ENCODE measurements around the gene ADIPOR2.
"Not testable (repeated sequence)": the region's sequence is repeated elsewhere in the genome, so short reads cannot be mapped to it uniquely, and the experiment has no call there.

The ADIPOR2 gene

DNA sequence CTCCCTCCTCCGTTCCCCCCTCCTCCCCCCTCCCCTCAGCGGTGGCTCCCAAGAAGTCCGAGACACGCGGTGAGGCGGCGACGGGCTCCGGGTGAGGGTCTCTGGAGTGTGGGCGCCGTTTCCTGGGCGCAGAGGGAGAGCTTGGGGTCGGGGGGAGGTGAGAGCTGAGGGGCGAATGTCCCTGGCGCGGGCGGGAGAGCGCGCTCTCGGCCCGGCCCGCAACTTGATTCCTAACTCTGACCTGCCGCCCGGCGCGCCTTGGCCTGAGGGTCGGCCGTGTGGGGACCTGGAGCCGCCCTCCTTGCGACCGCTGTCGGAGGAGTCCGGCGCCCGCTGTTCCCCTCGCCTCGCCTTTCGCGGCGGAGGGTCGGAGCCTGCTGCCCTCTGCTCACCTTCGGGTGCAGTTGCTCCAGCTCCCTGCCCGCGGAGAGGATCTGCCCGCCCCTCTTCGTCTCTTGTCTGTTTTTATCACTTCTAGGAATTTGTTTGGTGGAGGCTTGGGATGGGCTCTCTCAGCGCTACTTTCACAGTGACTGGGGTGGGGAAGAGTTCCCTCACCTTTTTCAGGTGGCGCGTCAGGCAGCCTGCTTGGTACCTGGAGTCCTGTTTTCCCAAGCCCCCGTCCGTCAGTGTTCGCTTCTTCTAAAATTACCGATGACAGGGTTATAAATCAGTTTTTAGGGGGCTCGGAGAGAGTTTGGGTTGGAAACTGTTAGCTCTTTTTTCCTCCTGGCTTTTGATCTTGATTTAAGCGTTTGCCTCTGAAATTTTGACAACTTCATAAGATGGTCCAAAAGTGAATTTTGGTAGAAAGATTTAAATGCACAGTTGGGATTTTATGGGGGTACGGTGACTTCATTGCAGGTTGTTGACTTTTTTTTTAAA lies 495 bp downstream of the ADIPOR2 start:
- Histone ChIP-seq H3K79me2 (ENCODE audit: insufficient read depth, low read length) (peaks cover 49% of the 10 kb centered on the region), H3F3A (ENCODE audit: insufficient read depth, low read length) (no peaks in the 10 kb centered on the region), H3K9me3 (ENCODE audit: low read length) (no peaks in the 10 kb centered on the region), H3K4me3 (ENCODE audit: low read depth, low read length, poor library complexity, severe bottlenecking) (peak overlapping the region; percentile 87), H2AFZ (ENCODE audit: low read length) (no peak overlapping the region), H3K4me1 (ENCODE audit: insufficient read depth, low read length, severe bottlenecking) (peaks cover 28% of the 10 kb centered on the region), H3K9ac (ENCODE audit: low read length) (peak overlapping the region; percentile 83), H3K27ac (ENCODE audit: low read depth, low read length, poor library complexity, severe bottlenecking) (peak overlapping the region; percentile 47), H4K20me1 (ENCODE audit: insufficient read depth, low read length) (0 out of 2 replicates have a peak, but pooled peaks cover 4% of the 10 kb centered on the region), H3K27me3 (ENCODE audit: insufficient read depth, low read length) (no peaks in the 10 kb centered on the region), H3K9me2 (ENCODE audit: low read depth, low read length) (no peaks in the 10 kb centered on the region), H3K36me3 (ENCODE audit: insufficient read depth, low read length) (peaks cover 6% of the 10 kb centered on the region), H3K4me2 (ENCODE audit: low read length) (peak overlapping the region; percentile 88)
- no peak for TF ChIP-seq EZH2 (IDR thresholded peaks at IDR 0.05; ENCODE audit: borderline replicate concordance, low read length)
- TF ChIP-seq, protein P1, sequence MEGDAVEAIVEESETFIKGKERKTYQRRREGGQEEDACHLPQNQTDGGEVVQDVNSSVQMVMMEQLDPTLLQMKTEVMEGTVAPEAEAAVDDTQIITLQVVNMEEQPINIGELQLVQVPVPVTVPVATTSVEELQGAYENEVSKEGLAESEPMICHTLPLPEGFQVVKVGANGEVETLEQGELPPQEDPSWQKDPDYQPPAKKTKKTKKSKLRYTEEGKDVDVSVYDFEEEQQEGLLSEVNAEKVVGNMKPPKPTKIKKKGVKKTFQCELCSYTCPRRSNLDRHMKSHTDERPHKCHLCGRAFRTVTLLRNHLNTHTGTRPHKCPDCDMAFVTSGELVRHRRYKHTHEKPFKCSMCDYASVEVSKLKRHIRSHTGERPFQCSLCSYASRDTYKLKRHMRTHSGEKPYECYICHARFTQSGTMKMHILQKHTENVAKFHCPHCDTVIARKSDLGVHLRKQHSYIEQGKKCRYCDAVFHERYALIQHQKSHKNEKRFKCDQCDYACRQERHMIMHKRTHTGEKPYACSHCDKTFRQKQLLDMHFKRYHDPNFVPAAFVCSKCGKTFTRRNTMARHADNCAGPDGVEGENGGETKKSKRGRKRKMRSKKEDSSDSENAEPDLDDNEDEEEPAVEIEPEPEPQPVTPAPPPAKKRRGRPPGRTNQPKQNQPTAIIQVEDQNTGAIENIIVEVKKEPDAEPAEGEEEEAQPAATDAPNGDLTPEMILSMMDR (IDR thresholded peaks at IDR 0.05; ENCODE audit: low read length): no peak

GRCh38 chr12:1692226-1692625 lies 1.4 kb downstream of the ADIPOR2 start:
- Histone ChIP-seq H3K27ac (ENCODE audit: low read depth, low read length, poor library complexity, severe bottlenecking) (no peak overlapping the region), H3K9me2 (ENCODE audit: low read depth, low read length) (no peaks in the 10 kb centered on the region), H3K36me3 (ENCODE audit: insufficient read depth, low read length) (peaks cover 11% of the 10 kb centered on the region), H3K4me1 (ENCODE audit: insufficient read depth, low read length, severe bottlenecking) (peaks cover 30% of the 10 kb centered on the region), H3K79me2 (ENCODE audit: insufficient read depth, low read length) (peaks cover 58% of the 10 kb centered on the region), H3K9me3 (ENCODE audit: low read length) (no peaks in the 10 kb centered on the region), H2AFZ (ENCODE audit: low read length) (no peak overlapping the region), H3K4me2 (ENCODE audit: low read length) (peak overlapping the region; percentile 88), H3K27me3 (ENCODE audit: insufficient read depth, low read length) (no peaks in the 10 kb centered on the region), H4K20me1 (ENCODE audit: insufficient read depth, low read length) (peaks cover 4% of the 10 kb centered on the region; the same call in 1 of the 2 replicates), H3F3A (ENCODE audit: insufficient read depth, low read length) (no peaks in the 10 kb centered on the region), H3K4me3 (ENCODE audit: low read depth, low read length, poor library complexity, severe bottlenecking) (peak overlapping the region; percentile 87), H3K9ac (ENCODE audit: low read length) (peak overlapping the region; percentile 83)
- TF ChIP-seq, protein P1 (IDR thresholded peaks at IDR 0.05; ENCODE audit: low read length): no peak
- TF ChIP-seq EZH2 (IDR thresholded peaks at IDR 0.05; ENCODE audit: borderline replicate concordance, low read length): no peak

DNA sequence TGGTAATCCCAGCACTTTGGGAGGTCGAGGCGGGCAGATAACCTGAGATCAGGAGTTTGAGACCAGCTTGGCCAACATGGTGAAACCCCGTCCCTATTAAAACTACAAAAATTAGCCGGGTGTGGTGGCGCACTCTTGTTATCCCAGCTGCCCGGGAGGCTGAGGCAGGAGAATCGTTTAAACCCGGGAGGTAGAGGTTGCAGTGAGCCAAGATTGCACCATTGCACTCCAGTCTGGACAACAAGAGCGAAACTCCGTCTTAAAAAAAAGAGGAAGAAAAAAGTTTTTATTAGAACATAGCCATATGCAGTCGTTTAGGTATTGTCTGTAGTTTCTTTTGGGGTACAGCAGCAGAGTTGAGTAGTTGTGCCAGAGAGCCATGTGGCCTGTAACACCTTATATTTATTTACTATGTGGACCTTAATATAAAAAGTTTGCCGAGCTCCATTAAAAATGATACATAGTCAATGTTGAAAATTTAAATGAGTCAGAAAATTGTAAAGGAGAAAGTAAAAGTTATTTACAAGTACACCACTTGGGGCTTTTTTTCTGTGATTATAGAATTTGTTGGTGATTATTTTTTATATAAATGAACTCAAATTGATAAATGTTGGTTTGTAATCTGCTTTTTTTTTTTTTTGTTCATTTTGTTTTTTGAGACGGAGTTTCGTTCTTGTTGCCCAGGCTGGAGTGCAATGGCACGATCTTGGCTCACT lies 2.2 kb downstream of the ADIPOR2 start:
- H3K27me3 ChIP-seq (ENCODE audit: insufficient read depth, low read length): no peaks in the 10 kb centered on the region
- peak overlapping the region; percentile 83; the same call in 1 of the 2 replicates for H3K9ac ChIP-seq (ENCODE audit: low read length)
- H3K9me3 ChIP-seq (ENCODE audit: low read length): no peaks in the 10 kb centered on the region
- no peak overlapping the region for H2AFZ ChIP-seq (ENCODE audit: low read length)
- TF ChIP-seq, protein P1 (IDR thresholded peaks at IDR 0.05; ENCODE audit: low read length): 0 out of 2 replicates have a peak, but pooled peaks have one; percentile 3
- no peak for TF ChIP-seq EZH2 (IDR thresholded peaks at IDR 0.05; ENCODE audit: borderline replicate concordance, low read length)
- peaks cover 35% of the 10 kb centered on the region for H3K4me1 ChIP-seq (ENCODE audit: insufficient read depth, low read length, severe bottlenecking)
- no peaks in the 10 kb centered on the region for H3K9me2 ChIP-seq (ENCODE audit: low read depth, low read length)
- peak overlapping the region; percentile 87 for H3K4me3 ChIP-seq (ENCODE audit: low read depth, low read length, poor library complexity, severe bottlenecking)
- peaks cover 19% of the 10 kb centered on the region for H3K36me3 ChIP-seq (ENCODE audit: insufficient read depth, low read length)
- H4K20me1 ChIP-seq (ENCODE audit: insufficient read depth, low read length): peaks cover 4% of the 10 kb centered on the region; the same call in 1 of the 2 replicates
- H3K79me2 ChIP-seq (ENCODE audit: insufficient read depth, low read length): peaks cover 66% of the 10 kb centered on the region
- peak overlapping the region; percentile 88 for H3K4me2 ChIP-seq (ENCODE audit: low read length)
- H3F3A ChIP-seq (ENCODE audit: insufficient read depth, low read length): no peaks in the 10 kb centered on the region
- no peak overlapping the region for H3K27ac ChIP-seq (ENCODE audit: low read depth, low read length, poor library complexity, severe bottlenecking)

GRCh38 chr12:1695097-1695496 lies 4.2 kb downstream of the ADIPOR2 start:
- not testable (repeated sequence) for H4K20me1 ChIP-seq (ENCODE audit: insufficient read depth, low read length)

More at GRCh38 chr12:1695097-1695496, 4.2 kb downstream of the ADIPOR2 start:
- Histone ChIP-seq H3K79me2 (ENCODE audit: insufficient read depth, low read length) (peaks cover 87% of the 10 kb centered on the region), H3K4me1 (ENCODE audit: insufficient read depth, low read length, severe bottlenecking) (peaks cover 31% of the 10 kb centered on the region), H3K36me3 (ENCODE audit: insufficient read depth, low read length) (peaks cover 38% of the 10 kb centered on the region)
- H3K9me3 ChIP-seq (ENCODE audit: low read length); H3F3A ChIP-seq (ENCODE audit: insufficient read depth, low read length); H3K4me3 ChIP-seq (ENCODE audit: low read depth, low read length, poor library complexity, severe bottlenecking); H3K4me2 ChIP-seq (ENCODE audit: low read length); H3K27me3 ChIP-seq (ENCODE audit: insufficient read depth, low read length); H3K27ac ChIP-seq (ENCODE audit: low read depth, low read length, poor library complexity, severe bottlenecking); H3K9ac ChIP-seq (ENCODE audit: low read length); H3K9me2 ChIP-seq (ENCODE audit: low read depth, low read length); H2AFZ ChIP-seq (ENCODE audit: low read length): not testable (repeated sequence)

Data from OCI-LY1 (cell line).